Stimulated activated CD4-positive, alpha-beta T cell treated with anti-CD3 and anti-CD28 coated beads, Interleukin-1b, Interleukin-23, amount 100 ng/mL, for 4 hours (primary cell): ENCODE data around the gene TTC34.
"Not testable (repeated sequence)": the region's sequence is repeated elsewhere in the genome, so short reads cannot be mapped to it uniquely, and the experiment has no call there.

Experiments
- DNase-seq, 2 donors: peaks; one replicate each; pipeline ENCODE4 v3.0.0-alpha.2; 2020; ENCODE audit warnings: low read depth in 2 of 2

The TTC34 gene

DNA sequence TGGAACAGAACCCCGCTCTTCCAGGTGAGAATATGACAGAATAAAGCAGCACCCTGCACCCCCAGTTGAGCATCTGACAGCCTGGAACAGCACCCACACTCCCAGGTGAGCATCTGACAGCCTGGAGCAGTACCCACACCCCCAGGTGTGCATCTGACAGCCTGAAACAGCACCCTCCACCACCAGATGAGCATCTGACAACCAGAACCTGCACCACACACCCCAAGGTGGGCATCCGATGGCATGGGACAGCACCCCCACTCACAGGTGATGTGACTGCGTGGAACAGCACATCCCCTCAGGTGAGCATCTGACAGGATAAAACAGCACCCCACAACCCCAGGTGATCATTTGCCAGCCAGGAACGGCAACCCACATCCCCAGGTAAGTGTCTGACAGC is 26.2 kb downstream of the TTC34 start:
- DNase-seq = not testable (repeated sequence)

GRCh38 chr1:2768052-2768451 is 33.4 kb downstream of the TTC34 start:
- DNase-seq = not testable (repeated sequence)

DNA sequence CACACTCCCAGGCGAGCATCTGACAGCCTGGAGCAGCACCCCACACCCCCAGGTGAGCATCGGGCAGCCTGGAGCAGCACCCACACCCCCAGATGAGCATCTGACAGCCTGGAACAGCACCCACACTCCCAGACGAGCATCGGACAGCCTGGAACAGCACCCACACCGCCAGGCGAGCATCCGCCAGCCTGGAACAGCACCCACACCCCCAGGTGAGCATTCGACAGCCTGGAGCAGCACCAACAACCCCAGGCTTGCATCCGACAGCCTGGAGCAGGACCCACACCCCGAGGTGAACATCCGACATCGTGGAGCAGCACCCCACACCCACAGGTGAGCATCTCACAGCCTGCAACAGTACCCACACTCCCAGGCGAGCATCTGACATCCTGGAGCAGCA is 42.1 kb downstream of the TTC34 start:
- DNase-seq = not testable (repeated sequence)

GRCh38 chr1:2757519-2757918 is 44.0 kb downstream of the TTC34 start:
- not testable (repeated sequence) for DNase-seq

DNA sequence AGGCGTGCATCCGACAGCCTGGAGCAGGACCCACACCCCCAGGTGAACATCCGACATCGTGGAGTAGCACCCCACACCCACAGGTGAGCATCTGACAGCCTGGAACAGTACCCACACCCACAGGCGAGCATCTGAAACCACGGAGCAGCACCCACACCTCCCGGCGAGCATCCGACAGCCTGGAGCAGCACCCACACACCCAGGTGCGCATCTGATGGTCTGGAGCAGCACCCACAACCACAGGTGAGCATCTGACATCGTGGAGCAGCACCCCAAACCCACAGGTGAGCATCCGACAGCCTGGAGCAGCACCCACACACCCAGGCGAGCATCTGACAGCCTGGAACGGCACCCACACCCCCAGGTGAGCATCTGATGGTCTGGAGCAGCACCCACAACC is 46.1 kb downstream of the TTC34 start:
- not testable (repeated sequence) for DNase-seq

DNA sequence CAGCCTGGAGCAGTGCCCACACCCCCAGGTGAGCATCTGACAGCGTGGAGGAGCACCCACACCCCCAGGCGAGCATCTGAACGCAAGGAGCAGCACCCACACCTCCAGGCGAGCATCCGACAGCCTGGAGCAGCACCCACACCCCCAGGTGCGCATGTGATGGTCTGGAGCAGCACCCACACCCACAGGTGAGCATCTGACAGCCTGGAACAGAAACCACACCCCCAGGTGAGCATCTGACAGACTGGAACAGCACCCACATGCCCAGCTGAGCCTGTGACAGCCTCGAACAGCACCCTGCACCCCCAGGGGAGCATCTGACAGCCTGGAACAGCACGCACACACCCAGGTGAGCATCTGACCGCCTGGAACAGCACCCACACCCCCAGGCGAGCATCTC is 46.9 kb downstream of the TTC34 start:
- not testable (repeated sequence) for DNase-seq

GRCh38 chr1:2752503-2752902 is 49.0 kb downstream of the TTC34 start:
- not testable (repeated sequence) for DNase-seq

- not testable (repeated sequence) for DNase-seq
Observed at GRCh38 chr1:2751866-2752265, 49.6 kb downstream of the TTC34 start.

DNA sequence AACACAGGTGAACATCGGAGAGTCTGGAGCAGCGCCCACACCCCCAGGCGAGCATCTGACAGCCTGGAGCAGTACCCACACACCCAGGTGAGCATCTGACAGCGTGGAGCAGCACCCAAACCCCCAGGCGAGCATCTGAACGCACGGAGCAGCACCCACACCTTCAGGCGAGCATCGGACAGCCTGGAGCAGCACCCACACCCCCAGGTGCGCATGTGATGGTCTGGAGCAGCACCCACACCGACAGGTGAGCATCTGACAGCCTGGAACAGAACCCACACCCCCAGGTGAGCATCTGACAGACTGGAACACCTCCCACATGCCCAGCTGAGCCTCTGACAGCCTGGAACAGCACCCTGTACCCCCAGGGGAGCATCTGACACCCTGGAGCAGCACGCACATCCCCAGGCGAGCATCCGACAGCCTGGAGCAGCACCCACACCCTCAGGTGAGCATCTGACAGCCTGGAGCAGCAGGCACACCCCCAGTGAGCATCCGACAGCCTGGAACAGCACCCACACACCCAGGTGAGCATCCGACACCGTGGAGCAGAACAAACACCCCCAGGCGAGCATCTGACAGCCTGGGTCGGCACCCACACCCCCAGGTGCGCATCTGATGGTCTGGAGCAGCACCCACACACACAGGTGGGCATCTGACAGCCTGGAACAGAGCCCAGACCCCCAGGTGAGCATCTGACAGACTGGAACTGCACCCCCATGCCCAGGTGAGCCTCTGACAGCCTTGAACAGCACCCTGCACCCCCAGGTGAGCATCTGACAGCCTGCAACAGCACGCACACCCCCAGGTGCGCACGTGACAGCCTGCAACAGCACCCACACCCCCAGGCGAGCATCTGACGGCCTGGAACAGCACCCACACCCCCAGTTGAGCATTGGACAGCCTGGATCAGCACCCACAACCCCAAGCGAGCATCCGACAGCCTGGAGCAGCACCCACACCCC is 50.4 kb downstream of the TTC34 start:
- not testable (repeated sequence) for DNase-seq

GRCh38 chr1:2750041-2750680 is 51.3 kb downstream of the TTC34 start:
- not testable (repeated sequence) for DNase-seq

GRCh38 chr1:2748626-2749025 is 52.9 kb downstream of the TTC34 start:
- DNase-seq = not testable (repeated sequence)

GRCh38 chr1:2694796-2695195 is 106.7 kb downstream of the TTC34 start:
- DNase-seq = not testable (repeated sequence)

DNA sequence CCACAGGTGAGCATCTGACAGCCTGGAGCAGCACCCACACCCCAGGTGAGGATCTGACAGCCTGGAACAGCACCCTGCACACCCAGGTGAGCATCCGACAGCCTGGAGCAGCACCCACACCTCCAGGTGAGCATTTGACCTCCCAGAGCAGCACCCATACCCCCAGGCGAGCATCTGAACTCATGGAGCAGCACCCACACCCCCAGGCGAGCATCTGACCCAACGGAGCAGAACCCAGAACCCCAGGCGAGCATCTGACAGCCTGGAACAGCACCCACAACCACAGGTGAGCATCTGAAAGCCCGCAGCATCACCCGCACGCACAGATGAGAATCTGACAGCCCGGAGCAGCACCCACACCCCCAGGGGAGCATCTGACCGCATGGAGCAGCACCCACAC is 111.3 kb downstream of the TTC34 start:
- DNase-seq = not testable (repeated sequence)

- not testable (repeated sequence) for DNase-seq
Observed at GRCh38 chr1:2688336-2688665, 113.2 kb downstream of the TTC34 start.

DNA sequence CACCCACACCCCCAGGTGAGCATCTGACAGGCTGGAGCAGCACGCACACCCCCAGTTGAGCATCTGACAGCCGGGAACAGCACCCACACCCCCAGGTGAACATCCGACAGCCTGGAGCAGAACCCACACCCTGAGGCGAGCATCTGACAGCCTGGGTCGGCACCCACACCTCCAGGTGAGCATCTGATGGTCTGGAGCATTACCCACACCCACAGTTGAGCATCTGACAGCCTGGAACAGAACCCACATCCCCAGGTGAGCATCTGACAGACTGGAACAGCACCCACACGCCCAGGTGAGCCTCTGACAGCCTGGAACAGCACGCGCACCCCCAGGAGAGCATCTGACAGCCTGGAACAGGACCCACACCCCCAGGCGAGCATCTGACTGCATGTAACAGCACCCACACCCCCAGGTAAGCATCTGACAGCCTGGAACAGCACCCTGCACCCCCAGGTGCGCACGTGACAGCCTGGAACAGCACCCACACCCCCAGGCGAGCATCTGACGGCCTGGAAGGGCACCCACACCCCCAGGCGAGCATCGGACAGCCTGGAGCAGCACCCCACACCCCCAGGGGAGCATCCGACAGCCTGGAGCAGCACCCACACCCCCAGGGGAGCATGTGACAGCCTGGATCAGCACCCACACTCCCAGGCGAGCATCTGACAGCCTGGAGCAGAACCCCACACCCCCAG is 113.7 kb downstream of the TTC34 start:
- DNase-seq = not testable (repeated sequence)

DNA sequence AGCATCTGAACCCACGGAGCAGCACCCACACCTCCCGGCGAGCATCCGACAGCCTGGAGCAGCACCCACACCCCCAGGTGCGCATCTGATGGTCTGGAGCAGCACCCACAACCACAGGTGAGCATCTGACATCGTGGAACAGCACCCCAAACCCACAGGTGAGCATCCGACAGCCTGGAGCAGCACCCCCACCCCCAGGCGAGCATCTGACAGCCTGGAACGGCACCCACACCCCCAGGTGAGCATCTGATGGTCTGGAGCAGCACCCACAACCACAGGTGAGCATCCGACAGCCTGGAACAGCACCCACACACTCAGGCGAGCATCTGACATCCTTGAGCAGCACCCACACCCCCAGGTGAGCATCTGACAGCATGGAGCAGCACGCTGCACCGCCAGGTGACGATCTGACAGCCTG is 114.3 kb downstream of the TTC34 start:
- not testable (repeated sequence) for DNase-seq

DNA sequence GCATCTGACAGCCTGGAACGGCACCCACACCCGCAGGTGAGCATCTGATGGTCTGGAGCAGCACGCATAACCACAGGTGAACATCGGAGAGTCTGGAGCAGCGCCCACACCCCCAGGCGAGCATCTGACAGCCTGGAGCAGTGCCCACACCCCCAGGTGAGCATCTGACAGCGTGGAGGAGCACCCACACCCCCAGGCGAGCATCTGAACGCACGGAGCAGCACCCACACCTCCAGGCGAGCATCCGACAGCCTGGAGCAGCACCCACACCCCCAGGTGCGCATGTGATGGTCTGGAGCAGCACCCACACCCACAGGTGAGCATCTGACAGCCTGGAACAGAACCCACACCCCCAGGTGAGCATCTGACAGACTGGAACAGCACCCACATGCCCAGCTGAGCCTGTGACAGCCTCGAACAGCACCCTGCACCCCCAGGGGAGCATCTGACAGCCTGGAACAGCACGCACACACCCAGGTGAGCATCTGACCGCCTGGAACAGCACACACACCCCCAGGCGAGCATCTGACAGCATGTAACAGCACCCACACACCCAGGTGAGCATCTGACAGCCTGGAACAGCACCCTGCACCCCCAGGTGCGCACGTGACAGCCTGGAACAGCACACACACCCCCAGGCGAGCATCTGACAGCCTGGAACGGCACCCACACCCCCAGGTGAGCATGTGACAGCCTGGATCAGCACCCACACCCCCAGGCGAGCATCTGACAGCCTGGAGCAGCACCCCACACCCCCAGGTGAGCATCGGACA is 115.2 kb downstream of the TTC34 start:
- DNase-seq = not testable (repeated sequence)

DNA sequence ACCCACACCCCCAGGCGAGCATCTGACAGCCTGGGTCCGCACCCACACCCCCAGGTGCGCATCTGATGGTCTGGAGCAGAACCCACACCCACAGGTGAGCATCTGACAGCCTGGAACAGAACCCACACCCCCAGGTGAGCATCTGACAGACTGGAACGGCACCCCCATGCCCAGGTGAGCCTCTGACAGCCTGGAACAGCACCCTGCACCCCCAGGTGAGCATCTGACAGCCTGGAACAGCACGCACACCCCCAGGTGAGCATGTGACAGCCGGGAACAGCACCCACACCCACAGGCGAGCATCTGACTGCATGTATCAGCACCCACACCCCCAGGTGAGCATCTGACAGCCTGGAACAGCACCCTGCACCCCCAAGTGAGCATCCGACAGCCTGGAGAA is 115.8 kb downstream of the TTC34 start:
- DNase-seq = not testable (repeated sequence)

- not testable (repeated sequence) for DNase-seq
Observed at GRCh38 chr1:2684878-2685277, 116.6 kb downstream of the TTC34 start.

- DNase-seq = not testable (repeated sequence)
Observed at GRCh38 chr1:2684000-2684399, 117.5 kb downstream of the TTC34 start.

GRCh38 chr1:2683321-2683741 is 118.2 kb downstream of the TTC34 start:
- not testable (repeated sequence) for DNase-seq
